Measurements from ENCODE around the gene THAP10. TPM values are rescaled to one million over a fixed set of nuclear protein-coding genes. Genes with fewer than 3 reads are reported as not detected.

The THAP10 gene
- total and polyA plus RNA-seq, 9 of the 15 experiments (the other 6 are each of a cell fraction or from before 2014, with no cell fraction given): 0.04 to 0.28 (median 0.09) TPM; not detected in 3

- CTCF ChIA-PET (ENCODE audit: low intra/inter-chr PET ratio): no interaction called here
- H2AFZ ChIP-seq (ENCODE audit: low read depth, low read length): no peak overlapping the region
Measured at GRCh38 chr15:70880781-70881180, 11.5 kb downstream of the THAP10 start.

More at GRCh38 chr15:70880781-70881180, 11.5 kb downstream of the THAP10 start:
- 0% methylated on average over 2 of the region's 2 CpGs for WGBS (ENCODE audit: insufficient coverage, low coverage, missing lambda C conversion rate)
- Histone ChIP-seq H3K79me2 (ENCODE audit: control insufficient read depth, insufficient read depth, low read length) (no peaks in the 10 kb centered on the region), H3K27ac (ENCODE audit: extremely low read depth, low read depth, low read length) (no peak overlapping the region), H3K9me3 (replicated peaks; ENCODE audit: control insufficient read depth, insufficient read depth, low read depth, low read length) (no peaks in the 10 kb centered on the region), H3K4me2 (ENCODE audit: insufficient read depth, low read length) (no peak overlapping the region), H3K4me3 (no peak overlapping the region), H4K20me1 (replicated peaks; ENCODE audit: control insufficient read depth, insufficient read depth, low read length) (no peaks in the 10 kb centered on the region), H3K4me1 (replicated peaks in 1 of 2; ENCODE audit: control insufficient read depth in 2 of 2, insufficient read depth in 2 of 2, low read length in 2 of 2) (no peaks in the 10 kb centered on the region), H3K36me3 (ENCODE audit: control insufficient read depth, insufficient read depth, low read length) (no peaks in the 10 kb centered on the region), H3K9ac (ENCODE audit: insufficient read depth in 1 of 2, low read depth in 2 of 2, low read length in 2 of 2) (no peak overlapping the region), H3K9me1 (ENCODE audit: control insufficient read depth, insufficient read depth, low read length) (no peaks in the 10 kb centered on the region), H3K27me3 (ENCODE audit: control insufficient read depth in 2 of 2, insufficient read depth in 2 of 2, low read length in 2 of 2) (no peaks in the 10 kb centered on the region)
- in situ Hi-C loops (cut with MboI): no loop called here
- DNase-seq (ENCODE audit: extremely low read depth in 1 of 4, low spot score in 3 of 4): no peak
- intact Hi-C loops (cut with micrococcal nuclease): no loop called here
- FAIRE-seq: no peak
- POLR2A ChIA-PET: no interaction called here
- no TSS peak for BruUV-seq (replicated peaks)
- TF ChIP-seq ZNF280A (IDR thresholded peaks at IDR 0.05; ENCODE audit: low read depth, partially characterized antibody) (no peak), MBD2 (IDR thresholded peaks at IDR 0.05; ENCODE audit: borderline replicate concordance, low read depth) (no peak), CHD4 (IDR thresholded peaks at IDR 0.05; ENCODE audit: insufficient read depth, insufficient replicate concordance, low read depth, low read length, poor library complexity, severe bottlenecking) (no peak), ZNF431 (CRISPR knock-in tag; IDR thresholded peaks at IDR 0.05) (no peak), ID3 (CRISPR knock-in tag; IDR thresholded peaks at IDR 0.05) (no peak), ID3 (tag; IDR thresholded peaks at IDR 0.05) (no peak), ZNF717 (CRISPR knock-in tag; IDR thresholded peaks at IDR 0.05) (no peak), FOXP1 (CRISPR knock-in tag; IDR thresholded peaks at IDR 0.05) (no peak), LEF1 (IDR thresholded peaks at IDR 0.05) (no peak), BMI1 (IDR thresholded peaks at IDR 0.05; ENCODE audit: low read length) (no peak), CBFA2T3 (IDR thresholded peaks at IDR 0.05) (no peak), SMAD3 (CRISPR knock-in tag; conservative IDR thresholded peaks at IDR 0.05) (no peak), SP1 (CRISPR knock-in tag; IDR thresholded peaks at IDR 0.05) (no peak)
- ATAC-seq: no peak

Data from K562 (cell line).